ENCODE measurements around the gene GFRA4. TPM values are rescaled to one million over a fixed set of nuclear protein-coding genes. Genes with fewer than 3 reads are reported as not detected.

The GFRA4 gene
- total and polyA plus RNA-seq, 2 donors (not counting 3 experiments of a cell fraction or from before 2014, with no cell fraction given): not detected

GRCh38 chr20:3706774-3707507, 43.7 kb upstream of the GFRA4 start:
- FAIRE-seq: no peak

GRCh38 chr20:3705970-3706739, 43.0 kb upstream of the GFRA4 start:
- CTCF ChIA-PET: interaction anchor here (0.8 to 3.7 kb wide), 4 partner anchors 25 to 62 kb away, joined by 3 to 34 read pairs (median 10); partner anchors contain the start of genes ADAM33 and ADISSP
- FAIRE-seq (no peak), DNase-seq (ENCODE audit: low read depth, low spot score) (no peak)
- POLR2A ChIA-PET: no interaction called here
- Histone ChIP-seq H4K20me1 (replicated peaks; ENCODE audit: control insufficient read depth, extremely low read depth, insufficient read depth, low read length) (no peaks in the 10 kb centered on the region), H3K9me3 (replicated peaks; ENCODE audit: control insufficient read depth, insufficient read depth, low read length) (no peaks in the 10 kb centered on the region), H3K4me2 (ENCODE audit: insufficient read depth, low read length) (no peak overlapping the region), H3K27ac (ENCODE audit: insufficient read depth, low read depth, low read length) (no peak overlapping the region), H3K9me1 (replicated peaks; ENCODE audit: control insufficient read depth, extremely low read depth, insufficient read depth, low read length) (no peaks in the 10 kb centered on the region), H3K9ac (replicated peaks; ENCODE audit: extremely low read depth, insufficient read depth, low read length) (no peak overlapping the region), H3K4me1 (ENCODE audit: control insufficient read depth, extremely low read depth, insufficient read depth, low read length) (no peaks in the 10 kb centered on the region), H3K4me3 (replicated peaks in 1 of 3; ENCODE audit: insufficient read depth in 1 of 3, low read depth in 1 of 3, low read length in 3 of 3) (no peak overlapping the region), H3K79me2 (ENCODE audit: control insufficient read depth, insufficient read depth, low read length) (no peaks in the 10 kb centered on the region), H2AFZ (ENCODE audit: low read depth, low read length) (no peak overlapping the region), H3K27me3 (ENCODE audit: control insufficient read depth in 2 of 2, insufficient read depth in 2 of 2, low read length in 2 of 2) (no peaks in the 10 kb centered on the region), H3K36me3 (ENCODE audit: control insufficient read depth in 2 of 2, extremely low read depth in 1 of 2, insufficient read depth in 2 of 2, low read length in 2 of 2) (no peaks in the 10 kb centered on the region)
- BruUV-seq (replicated peaks): no TSS peak
- intact Hi-C loops (cut with micrococcal nuclease) (no loop called here), dilution Hi-C loops (cut with MboI; ENCODE audit: extremely low pct_ligation_motif_present, low sequenced_read_pairs) (no loop called here)
- TF ChIP-seq MYC (IDR thresholded peaks at IDR 0.05; ENCODE audit: low read depth, low read length): no peak
- TF ChIP-seq GATA2 (IDR thresholded peaks at IDR 0.05; ENCODE audit: insufficient read depth, insufficient read length, low read depth, low read length): no peak
- TF ChIP-seq POLR2A (IDR thresholded peaks at IDR 0.05; ENCODE audit: low read depth, low read length): no peak
- TF ChIP-seq CTCF (IDR thresholded peaks at IDR 0.05; ENCODE audit: extremely low read depth in 1 of 2, insufficient read depth in 1 of 2, low read depth in 1 of 2, low read length in 2 of 2): no peak
- TF ChIP-seq EZH2 (IDR thresholded peaks at IDR 0.05; ENCODE audit: borderline replicate concordance, low read depth, low read length, severe bottlenecking): no peak
- no peak for TF ChIP-seq MAX (IDR thresholded peaks at IDR 0.05; ENCODE audit: insufficient read depth, insufficient read length)
- TF ChIP-seq JUN (IDR thresholded peaks at IDR 0.05; ENCODE audit: borderline replicate concordance, insufficient read depth, insufficient read length, low read depth): no peak
- no peak for TF ChIP-seq FOS (IDR thresholded peaks at IDR 0.05; ENCODE audit: borderline replicate concordance, insufficient read depth, low read length)
- no peak for TF ChIP-seq POLR2AphosphoS5 (IDR thresholded peaks at IDR 0.05; ENCODE audit: insufficient read depth, low read depth, low read length)

More at GRCh38 chr20:3706774-3707507, 43.7 kb upstream of the GFRA4 start:
- DNase-seq (ENCODE audit: low read depth, low spot score): no peak
- intact Hi-C loops (cut with micrococcal nuclease): no loop called here
- H4K20me1 ChIP-seq (replicated peaks; ENCODE audit: control insufficient read depth, extremely low read depth, insufficient read depth, low read length): no peaks in the 10 kb centered on the region
- H3K9me3 ChIP-seq (replicated peaks; ENCODE audit: control insufficient read depth, insufficient read depth, low read length): no peaks in the 10 kb centered on the region
- TF ChIP-seq MYC (IDR thresholded peaks at IDR 0.05; ENCODE audit: low read depth, low read length) (no peak), POLR2AphosphoS5 (IDR thresholded peaks at IDR 0.05; ENCODE audit: insufficient read depth, low read depth, low read length) (no peak), FOS (IDR thresholded peaks at IDR 0.05; ENCODE audit: borderline replicate concordance, insufficient read depth, low read length) (no peak)
- no peaks in the 10 kb centered on the region for H3K4me1 ChIP-seq (ENCODE audit: control insufficient read depth, extremely low read depth, insufficient read depth, low read length)
- H3K27ac ChIP-seq (ENCODE audit: insufficient read depth, low read depth, low read length): no peak overlapping the region
- dilution Hi-C loops (cut with MboI; ENCODE audit: extremely low pct_ligation_motif_present, low sequenced_read_pairs): no loop called here
- ChIA-PET CTCF (interaction anchor here (1.1 to 4.7 kb wide), 8 partner anchors 10 to 144 kb away, joined by 3 to 112 read pairs (median 10); partner anchors contain the start of genes ADAM33 and ADISSP), POLR2A (interaction anchor here (0.6 kb wide), 1 partner anchor 24 kb away, joined by 8 read pairs; no protein-coding TSS in a partner anchor)
- BruUV-seq (replicated peaks): no TSS peak
- H3K36me3 ChIP-seq (ENCODE audit: control insufficient read depth in 2 of 2, extremely low read depth in 1 of 2, insufficient read depth in 2 of 2, low read length in 2 of 2): no peaks in the 10 kb centered on the region
- no peaks in the 10 kb centered on the region for H3K9me1 ChIP-seq (replicated peaks; ENCODE audit: control insufficient read depth, extremely low read depth, insufficient read depth, low read length)
- no peak overlapping the region for H3K4me2 ChIP-seq (ENCODE audit: insufficient read depth, low read length)
- no peak overlapping the region for H2AFZ ChIP-seq (ENCODE audit: low read depth, low read length)
- no peak overlapping the region for H3K4me3 ChIP-seq (replicated peaks in 1 of 3; ENCODE audit: insufficient read depth in 1 of 3, low read depth in 1 of 3, low read length in 3 of 3)
- H3K9ac ChIP-seq (replicated peaks; ENCODE audit: extremely low read depth, insufficient read depth, low read length): no peak overlapping the region
- H3K79me2 ChIP-seq (ENCODE audit: control insufficient read depth, insufficient read depth, low read length): no peaks in the 10 kb centered on the region
- no peaks in the 10 kb centered on the region for H3K27me3 ChIP-seq (ENCODE audit: control insufficient read depth in 2 of 2, insufficient read depth in 2 of 2, low read length in 2 of 2)

Data from endothelial cell of umbilical vein (primary cell).